MM.1S (cell line): ENCODE measurements around the gene MAPK12.

ENCODE experiments used
- DNase-seq: peaks from one replicate; pipeline ENCODE4 v3.0.0-alpha.2; 2015
- H2AFZ ChIP-seq: fragments of 300-600 bp; sonication (generic); 2 replicates; pipeline ENCODE4 v1.6.0; 2016; ENCODE audit warnings: antibody characterized with exemption, low read length
- H3F3A ChIP-seq: fragments of 300-600 bp; sonication (generic); 2 replicates; pipeline ENCODE4 v1.6.1; 2016; ENCODE audit warnings: mild to moderate bottlenecking, antibody characterized with exemption, low read length, moderate library complexity, mixed read lengths; ENCODE audit not compliant: insufficient read depth
- H3K27ac ChIP-seq: fragments of 300-600 bp; sonication (generic); 2 replicates; pipeline ENCODE4 v1.5.1; 2016; ENCODE audit warnings: mild to moderate bottlenecking, low read length
- H3K27me3 ChIP-seq: fragments of 300-600 bp; sonication (generic); replicated peaks from 2 replicates; pipeline ENCODE4 v1.6.0; 2016; ENCODE audit warnings: low read length; ENCODE audit not compliant: insufficient read depth
- H3K36me3 ChIP-seq: fragments of 300-600 bp; sonication (generic); replicated peaks from 2 replicates; pipeline ENCODE4 v1.6.1; 2016; ENCODE audit warnings: mild to moderate bottlenecking, low read length, mixed read lengths; ENCODE audit not compliant: insufficient read depth
- H3K4me1 ChIP-seq: fragments of 300-600 bp; sonication (generic); 2 replicates; pipeline ENCODE4 v1.6.1; 2016; ENCODE audit warnings: low read length, mixed read lengths
- H3K4me2 ChIP-seq: fragments of 300-600 bp; sonication (generic); 2 replicates; pipeline ENCODE4 v1.6.0; 2016; ENCODE audit warnings: low read depth, low read length
- H3K4me3 ChIP-seq: fragments of 300-600 bp; sonication (generic); 2 replicates; pipeline ENCODE4 v1.5.1; 2016; ENCODE audit warnings: low read length, mixed read lengths
- H3K79me2 ChIP-seq: fragments of 300-600 bp; sonication (generic); 2 replicates; pipeline ENCODE4 v1.6.1; 2016; ENCODE audit warnings: mixed run types, low read length, mixed read lengths
- H3K9ac ChIP-seq: fragments of 300-600 bp; sonication (generic); 2 replicates; pipeline ENCODE4 v1.6.1; 2016; ENCODE audit warnings: low read length, mixed read lengths
- H3K9me2 ChIP-seq: fragments of 300-600 bp; sonication (generic); replicated peaks from 2 replicates; pipeline ENCODE4 v1.6.1; 2016; ENCODE audit warnings: mild to moderate bottlenecking, low read length, mixed read lengths; ENCODE audit not compliant: insufficient read depth
- H3K9me3 ChIP-seq: fragments of 300-600 bp; sonication (generic); replicated peaks from 2 replicates; pipeline ENCODE4 v1.6.1; 2016; ENCODE audit warnings: mild to moderate bottlenecking, low read length, mixed read lengths; ENCODE audit not compliant: insufficient read depth
- H4K20me1 ChIP-seq: fragments of 300-600 bp; sonication (generic); 2 replicates; pipeline ENCODE4 v1.6.1; 2016; ENCODE audit warnings: mild to moderate bottlenecking, low read length, moderate library complexity, mixed read lengths; ENCODE audit not compliant: insufficient read depth
- CTCF ChIP-seq: fragments of 300-600 bp; sonication (generic); IDR thresholded peaks from 2 replicates; pipeline ENCODE4 v1.5.1; 2016; ENCODE audit warnings: antibody characterized with exemption, low read length, mixed read lengths
- EZH2 ChIP-seq: fragments of 300-600 bp; sonication (generic); optimal IDR thresholded peaks from 2 replicates; pipeline ENCODE3; 2017; ENCODE audit warnings: low read depth, mild to moderate bottlenecking, antibody characterized with exemption, low read length, mixed read lengths
- EZH2phosphoT487 ChIP-seq: fragments of 300-600 bp; sonication (generic); IDR thresholded peaks from 2 replicates; pipeline ENCODE4 v1.6.1; 2018; ENCODE audit warnings: antibody characterized with exemption, low read length

MAPK12 gene

GRCh38 chr22:50220603-50221409 lies 40.7 kb downstream of the MAPK12 start:
- Histone ChIP-seq H3K79me2 (no peaks in the 10 kb centered on the region), H3K9me3 (no peaks in the 10 kb centered on the region), H3K4me3 (no peak overlapping the region), H3K4me1 (no peaks in the 10 kb centered on the region), H3K27ac (no peak overlapping the region), H3K9me2 (no peaks in the 10 kb centered on the region), H2AFZ (no peak overlapping the region), H3K4me2 (no peak overlapping the region), H3K27me3 (no peaks in the 10 kb centered on the region), H4K20me1 (no peaks in the 10 kb centered on the region), H3F3A (no peaks in the 10 kb centered on the region), H3K9ac (no peak overlapping the region), H3K36me3 (no peaks in the 10 kb centered on the region)
- no peak for DNase-seq
- TF ChIP-seq CTCF: no peak
- no peak for TF ChIP-seq EZH2phosphoT487
- TF ChIP-seq EZH2: no peak

GRCh38 chr22:50219800-50220602 lies 41.5 kb downstream of the MAPK12 start:
- Histone ChIP-seq H3K9ac (no peak overlapping the region), H3K27me3 (no peaks in the 10 kb centered on the region), H3K9me3 (no peaks in the 10 kb centered on the region), H3K79me2 (peaks cover 3% of the 10 kb centered on the region), H3K9me2 (no peaks in the 10 kb centered on the region), H3K36me3 (no peaks in the 10 kb centered on the region), H3K4me3 (no peak overlapping the region), H3K4me1 (no peaks in the 10 kb centered on the region), H3F3A (no peaks in the 10 kb centered on the region), H2AFZ (no peak overlapping the region), H4K20me1 (no peaks in the 10 kb centered on the region), H3K27ac (no peak overlapping the region), H3K4me2 (no peak overlapping the region)
- no peak for DNase-seq
- TF ChIP-seq CTCF: no peak
- no peak for TF ChIP-seq EZH2
- TF ChIP-seq EZH2phosphoT487: no peak

- no peak overlapping the region for H3K4me3 ChIP-seq
- H3K27ac ChIP-seq: no peak overlapping the region
- DNase-seq: no peak
- no peaks in the 10 kb centered on the region for H3K9me2 ChIP-seq
- no peaks in the 10 kb centered on the region for H3K36me3 ChIP-seq
- no peaks in the 10 kb centered on the region for H3K27me3 ChIP-seq
- no peaks in the 10 kb centered on the region for H3F3A ChIP-seq
- H3K79me2 ChIP-seq: peaks cover 9% of the 10 kb centered on the region
- no peak overlapping the region for H3K9ac ChIP-seq
- TF ChIP-seq CTCF: no peak
- no peak for TF ChIP-seq EZH2
- TF ChIP-seq EZH2phosphoT487: no peak
- H2AFZ ChIP-seq: no peak overlapping the region
- H4K20me1 ChIP-seq: no peaks in the 10 kb centered on the region
- no peaks in the 10 kb centered on the region for H3K9me3 ChIP-seq
- no peaks in the 10 kb centered on the region for H3K4me1 ChIP-seq
- no peak overlapping the region for H3K4me2 ChIP-seq
Measured at GRCh38 chr22:50218996-50219727, 42.3 kb downstream of the MAPK12 start.
